Type B pancreatic cell (in vitro differentiated cells): ENCODE results near the gene NYAP1. TPM values are rescaled to one million over a fixed set of nuclear protein-coding genes. Genes with fewer than 3 reads are reported as not detected.

Experiments
- DNase-seq: peaks from one replicate; pipeline ENCODE4 v3.0.0; 2021; ENCODE audit warnings: mixed read lengths; ENCODE audit not compliant: unreplicated experiment; ENCODE audit errors: extremely low spot score
- H3K27ac Mint-ChIP-seq: 2 replicates; pipeline ENCODE4 v1.8.0; 2021; ENCODE audit warnings: mild to moderate bottlenecking, mixed read lengths
- H3K27me3 Mint-ChIP-seq: 2 replicates; pipeline ENCODE4 v1.8.0; 2021; ENCODE audit warnings: mixed read lengths
- H3K36me3 Mint-ChIP-seq: 2 replicates; pipeline ENCODE4 v1.8.0; 2021; ENCODE audit warnings: mixed read lengths
- H3K4me1 Mint-ChIP-seq: one replicate; pipeline ENCODE4 v1.8.0; 2021; ENCODE audit warnings: mixed read lengths; ENCODE audit not compliant: unreplicated experiment
- H3K4me3 Mint-ChIP-seq: 2 replicates; pipeline ENCODE4 v1.8.0; 2021; ENCODE audit warnings: mild to moderate bottlenecking, mixed read lengths
- H3K9me3 Mint-ChIP-seq: 2 replicates; pipeline ENCODE4 v1.8.0; 2021; ENCODE audit warnings: mixed read lengths
- CTCF ChIP-seq: fragments of 200-600 bp; sonication (generic); conservative IDR thresholded peaks from 2 replicates; pipeline ENCODE4 v1.5.0; 2021; ENCODE audit warnings: antibody characterized with exemption, mild to moderate bottlenecking
- total RNA-seq: library from RNA; stranded (reverse); gene quantifications from 2 replicates; pipeline ENCODE4 v1.2.1, GENCODE V29; 2021; ENCODE audit warnings: low replicate concordance

The NYAP1 gene
- total RNA-seq, 1 donor from 2014 or later, result 6.3 TPM

- no peak overlapping the region for H3K27ac Mint-ChIP-seq
- H3K4me1 Mint-ChIP-seq, result no peaks in the 10 kb centered on the region
- H3K36me3 Mint-ChIP-seq, result peaks cover 2% of the 10 kb centered on the region
- no peak for TF ChIP-seq CTCF
- H3K9me3 Mint-ChIP-seq, result no peaks in the 10 kb centered on the region
- peak; percentile 66 for DNase-seq
- H3K27me3 Mint-ChIP-seq, result no peaks in the 10 kb centered on the region
- no peak overlapping the region for H3K4me3 Mint-ChIP-seq
Observed at GRCh38 chr7:100466653-100467605, 16.8 kb upstream of the NYAP1 start.

- Mint-ChIP-seq H3K9me3 (no peaks in the 10 kb centered on the region), H3K27ac (no peak overlapping the region), H3K4me3 (no peak overlapping the region), H3K27me3 (no peaks in the 10 kb centered on the region), H3K4me1 (no peaks in the 10 kb centered on the region), H3K36me3 (no peaks in the 10 kb centered on the region)
- DNase-seq, result no peak
- TF ChIP-seq CTCF, result no peak
Observed at GRCh38 chr7:100467638-100468373, 15.9 kb upstream of the NYAP1 start.

- H3K4me3 Mint-ChIP-seq, result no peak overlapping the region
- DNase-seq, result peak; percentile 89
- H3K27ac Mint-ChIP-seq, result no peak overlapping the region
- no peaks in the 10 kb centered on the region for H3K9me3 Mint-ChIP-seq
- H3K4me1 Mint-ChIP-seq, result no peaks in the 10 kb centered on the region
- no peaks in the 10 kb centered on the region for H3K36me3 Mint-ChIP-seq
- H3K27me3 Mint-ChIP-seq, result no peaks in the 10 kb centered on the region
- TF ChIP-seq CTCF, result peak; percentile 92
Observed at GRCh38 chr7:100469227-100470044, 14.3 kb upstream of the NYAP1 start.

- no peak for DNase-seq
- no peak for TF ChIP-seq CTCF
- H3K27ac Mint-ChIP-seq, result peak overlapping the region; percentile 67
- no peaks in the 10 kb centered on the region for H3K36me3 Mint-ChIP-seq
- no peaks in the 10 kb centered on the region for H3K9me3 Mint-ChIP-seq
- H3K4me1 Mint-ChIP-seq, result peaks cover 10% of the 10 kb centered on the region
- H3K27me3 Mint-ChIP-seq, result no peaks in the 10 kb centered on the region
- no peak overlapping the region for H3K4me3 Mint-ChIP-seq
Observed at GRCh38 chr7:100471021-100471420, 12.7 kb upstream of the NYAP1 start.

- DNase-seq, result no peak
- H3K9me3 Mint-ChIP-seq, result no peaks in the 10 kb centered on the region
- peaks cover 13% of the 10 kb centered on the region for H3K4me1 Mint-ChIP-seq
- H3K4me3 Mint-ChIP-seq, result no peak overlapping the region
- H3K36me3 Mint-ChIP-seq, result no peaks in the 10 kb centered on the region
- no peaks in the 10 kb centered on the region for H3K27me3 Mint-ChIP-seq
- no peak for TF ChIP-seq CTCF
- H3K27ac Mint-ChIP-seq, result no peak overlapping the region
Observed at GRCh38 chr7:100472121-100472851, 11.4 kb upstream of the NYAP1 start.
